ENCODE results near the gene LRCH1.

GRCh38 chr13:46797501-46798237, 244.7 kb downstream of the LRCH1 start:
- no peak for TF ChIP-seq CTCF (IDR thresholded peaks at IDR 0.05)
- TF ChIP-seq EZH2 (IDR thresholded peaks at IDR 0.05) = no peak
